ENCODE results near the gene RPAIN. TPM values are rescaled to one million over a fixed set of nuclear protein-coding genes. Genes with fewer than 3 reads are reported as not detected.
A peak's percentile ranks its signal among the peaks of the same experiment; 100 is the strongest.

RPAIN gene
- total and polyA plus RNA-seq, 2 experiments from 2014 or later, result 69.7 to 115 TPM

GRCh38 chr17:5467416-5467815, 47.4 kb downstream of the RPAIN start:
- peaks cover 62% of the 10 kb centered on the region for H3K79me2 ChIP-seq (replicated peaks; ENCODE audit: insufficient read depth)
- 0 out of 2 replicates have a peak overlapping the region, but pooled peaks have one; percentile 29 for H2AFZ ChIP-seq
- no peaks in the 10 kb centered on the region for H3K27me3 ChIP-seq (ENCODE audit: insufficient read depth)
- no peaks in the 10 kb centered on the region for H3F3A ChIP-seq (replicated peaks; ENCODE audit: low read depth)
- no peak for ATAC-seq
- DNase-seq (ENCODE audit: low spot score), result no peak
- peaks cover 10% of the 10 kb centered on the region for H3K4me1 ChIP-seq (ENCODE audit: insufficient read depth)
- Mint-ChIP-seq H3K27me3 (ENCODE audit: insufficient read depth, low read depth, poor library complexity) (peaks cover 2% of the 10 kb centered on the region), H3K27ac (no peak overlapping the region), H3K9me3 (no peaks in the 10 kb centered on the region), H3K4me1 (peaks cover 23% of the 10 kb centered on the region), H3K4me3 (peak overlapping the region; percentile 96), H3K36me3 (ENCODE audit: low read depth) (peaks cover 10% of the 10 kb centered on the region)
- H3K4me3 ChIP-seq, result peak overlapping the region; percentile 88
- H3K27ac ChIP-seq (ENCODE audit: low read depth), result 0 out of 2 replicates have a peak overlapping the region, but pooled peaks have one; percentile 78
- TF ChIP-seq REST (IDR thresholded peaks at IDR 0.05; ENCODE audit: unreplicated experiment), result no peak
- TF ChIP-seq EZH2phosphoT487 (IDR thresholded peaks at IDR 0.05; ENCODE audit: unreplicated experiment), result no peak
- no peak for TF ChIP-seq JUNB (IDR thresholded peaks at IDR 0.05; ENCODE audit: unreplicated experiment)
- no peak for TF ChIP-seq ZNF331 (CRISPR knock-in tag; IDR thresholded peaks at IDR 0.05; ENCODE audit: low read depth)
- no peak for TF ChIP-seq EZH2 (IDR thresholded peaks at IDR 0.05; ENCODE audit: low read depth, unreplicated experiment)
- TF ChIP-seq CTCF (conservative IDR thresholded peaks at IDR 0.05; ENCODE audit: low read depth in 2 of 2), result no peak
- no peak for TF ChIP-seq CREB1 (CRISPR knock-in tag; IDR thresholded peaks at IDR 0.05; ENCODE audit: low read depth)
- TF ChIP-seq ZNF114 (CRISPR knock-in tag; IDR thresholded peaks at IDR 0.05), result no peak
- TF ChIP-seq NANOG (IDR thresholded peaks at IDR 0.05; ENCODE audit: borderline replicate concordance), result no peak
- peak overlapping the region; percentile 97 for H3K4me2 ChIP-seq
- H3K36me3 ChIP-seq (ENCODE audit: insufficient read depth), result peaks cover 5% of the 10 kb centered on the region
- H4K20me1 ChIP-seq (replicated peaks; ENCODE audit: insufficient read depth), result peaks cover 28% of the 10 kb centered on the region
- H3K9me2 ChIP-seq (ENCODE audit: insufficient read depth), result no peaks in the 10 kb centered on the region

- Histone ChIP-seq H3K27ac (ENCODE audit: low read depth) (peak overlapping the region; percentile 78), H3K36me3 (ENCODE audit: insufficient read depth) (no peaks in the 10 kb centered on the region; the same call in none of the 2 replicates), H4K20me1 (replicated peaks; ENCODE audit: insufficient read depth) (peaks cover 28% of the 10 kb centered on the region), H3K4me3 (peak overlapping the region; percentile 88), H3F3A (replicated peaks; ENCODE audit: low read depth) (no peaks in the 10 kb centered on the region), H2AFZ (peak overlapping the region; percentile 95), H3K79me2 (replicated peaks; ENCODE audit: insufficient read depth) (peaks cover 56% of the 10 kb centered on the region), H3K4me2 (peak overlapping the region; percentile 97), H3K4me1 (ENCODE audit: insufficient read depth) (peaks cover 10% of the 10 kb centered on the region), H3K9me2 (ENCODE audit: insufficient read depth) (no peaks in the 10 kb centered on the region), H3K27me3 (ENCODE audit: insufficient read depth) (no peaks in the 10 kb centered on the region)
- DNase-seq (ENCODE audit: low spot score) (peak; percentile 14), ATAC-seq (peak; percentile 7)
- Mint-ChIP-seq H3K9me3 (no peaks in the 10 kb centered on the region), H3K4me3 (peak overlapping the region; percentile 96), H3K36me3 (ENCODE audit: low read depth) (peaks cover 5% of the 10 kb centered on the region), H3K4me1 (peaks cover 23% of the 10 kb centered on the region), H3K27me3 (ENCODE audit: insufficient read depth, low read depth, poor library complexity) (peaks cover 2% of the 10 kb centered on the region), H3K27ac (peak overlapping the region; percentile 34)
- TF ChIP-seq ETS1 (IDR thresholded peaks at IDR 0.05) (no peak), JUNB (IDR thresholded peaks at IDR 0.05; ENCODE audit: unreplicated experiment) (no peak), REST (IDR thresholded peaks at IDR 0.05; ENCODE audit: unreplicated experiment) (no peak), NANOG (IDR thresholded peaks at IDR 0.05; ENCODE audit: borderline replicate concordance) (no peak), POLR2AphosphoS5 (IDR thresholded peaks at IDR 0.05; ENCODE audit: low read depth) (no peak), CTCF (conservative IDR thresholded peaks at IDR 0.05; ENCODE audit: low read depth in 2 of 2) (no peak)
These were observed 48.1 kb downstream of the RPAIN start for GRCh38 chr17:5468075-5468473.
